Spleen (tissue), 11 donors: Measurements from ENCODE around the gene TMC5. TPM values are rescaled to one million over a fixed set of nuclear protein-coding genes. Genes with fewer than 3 reads are reported as not detected.

Source experiments
- DNase-seq: peaks from one replicate; pipeline ENCODE4 v3.0.0-alpha.2; 2020
- H3K27ac ChIP-seq, 8 donors: fragments of 200-600 bp; sonication (generic) in 7 of 8; 1 replicate in 4 of 8; 2 replicates in 4 of 8; pipeline versions ENCODE4 v1.5.0 to v1.8.0; 2016 to 2021; ENCODE audit warnings: inconsistent platforms in 4 of 8, mild to moderate bottlenecking in 4 of 8, moderate library complexity in 1 of 8
- H3K27me3 ChIP-seq, 7 donors: fragments of 200-600 bp; sonication (generic) in 6 of 7; replicated peaks in 1 of 7; 1 replicate in 4 of 7; 2 replicates in 3 of 7; pipeline versions ENCODE4 v1.5.0 to v1.8.0; 2016 to 2021; ENCODE audit warnings: inconsistent platforms in 3 of 7, mild to moderate bottlenecking in 1 of 7
- H3K36me3 ChIP-seq, 6 donors: fragments of 200-600 bp; sonication (generic) in 5 of 6; 1 replicate in 4 of 6; 2 replicates in 2 of 6; pipeline versions ENCODE4 v1.5.0 to v1.8.0; 2016 to 2021; ENCODE audit warnings: inconsistent platforms in 2 of 6
- H3K4me1 ChIP-seq, 6 donors: fragments of 200-600 bp; sonication (generic) in 5 of 6; 1 replicate in 3 of 6; 2 replicates in 3 of 6; pipeline versions ENCODE4 v1.5.0 to v1.8.0; 2016 to 2021; ENCODE audit warnings: inconsistent platforms in 3 of 6
- H3K4me3 ChIP-seq, 8 donors: fragments of 200-600 bp; sonication (generic) in 7 of 8; 1 replicate in 4 of 8; 2 replicates in 4 of 8; pipeline versions ENCODE4 v1.5.0 to v1.8.0; 2016 to 2021; ENCODE audit warnings: inconsistent platforms in 4 of 8, mild to moderate bottlenecking in 4 of 8, moderate library complexity in 2 of 8
- H3K9me3 ChIP-seq, 8 donors: fragments of 200-600 bp; sonication (generic) in 7 of 8; 1 replicate in 4 of 8; 2 replicates in 4 of 8; pipeline versions ENCODE4 v1.5.0 to v1.8.0; 2016 to 2021; ENCODE audit warnings: inconsistent platforms in 4 of 8
- CTCF ChIP-seq, 11 experiments: fragments of 200-600 bp in 7 of 11; fragments of 450-650 bp in 4 of 11; sonication (generic) in 4 of 11; IDR thresholded peaks in 8 of 11; conservative IDR thresholded peaks in 3 of 11; 1 replicate in 7 of 11; 2 replicates in 4 of 11; pipeline versions ENCODE4 v1.4.0 to v1.8.0; 2016 to 2021; ENCODE audit warnings: antibody characterized with exemption in 11 of 11, inconsistent platforms in 4 of 11, mild to moderate bottlenecking in 1 of 11
- POLR2A ChIP-seq, 3 donors: fragments of 450-650 bp; IDR thresholded peaks; one replicate each; pipeline ENCODE4 v1.5.1; 2017; ENCODE audit warnings: antibody characterized with exemption in 3 of 3, mild to moderate bottlenecking in 1 of 3
- POLR2AphosphoS5 ChIP-seq, 3 donors: sonication (generic); formaldehyde crosslinking; IDR thresholded peaks; one replicate each; pipeline ENCODE4 v1.5.1; 2017; ENCODE audit warnings: antibody characterized with exemption in 3 of 3
- WGBS, 5 donors: extraction: QIAGEN DNeasy Blood & Tissue Kit in 3 of 5; methylation state at CpG; one replicate each; pipeline versions ENCODE4 v1.1.5 to v1.1.7; 2013 to 2018; 5-methylcytosine and 5-hydroxymethylcytosine counted together
- intact Hi-C: fragments of 100-400 bp; cut with DNase I; formaldehyde crosslinking; loops from one replicate; pipeline ENCODE4 v1.15.0; 2023; ENCODE audit warnings: low total_unique reads
- polyA plus RNA-seq, 3 donors: library from polyadenylated mRNA; stranded (reverse); fragments of 200-250 nt; gene quantifications; one replicate each; pipeline ENCODE4 v1.2.1, GENCODE V29; 2013
- total RNA-seq, 7 donors: library from RNA; depleted of rRNA in 3 of 7; stranded (reverse); fragments of >200 nt in 3 of 7; fragmentation: NEBNext Ultra II Directional in 4 of 7; extraction: Animal tissue kit (Norgen Biotek cat#: 25700) in 4 of 7; gene quantifications; one replicate each; pipeline versions ENCODE4 v1.1.0 to v1.2.1, GENCODE V29; 2016 to 2021
- donor health status: healthy with polysubstance abuse.
- donor health status: DM: no; HTN: no; CAD: no; lungs with moderate emphysema.
- donor health status: DM: no; HTN: no; CAD: no.
- donor health status: Bipolar disorder and iron deficiency.
- donor health status: healthy.
- donor health status: DM: no; HTN: no; CAD: no.
- donor health status: DM: yes; HTN: yes; CAD: no.

The TMC5 gene
- total and polyA plus RNA-seq, 10 donors, result 0.05 to 0.30 (median 0.16) TPM; not detected in 4

DNA sequence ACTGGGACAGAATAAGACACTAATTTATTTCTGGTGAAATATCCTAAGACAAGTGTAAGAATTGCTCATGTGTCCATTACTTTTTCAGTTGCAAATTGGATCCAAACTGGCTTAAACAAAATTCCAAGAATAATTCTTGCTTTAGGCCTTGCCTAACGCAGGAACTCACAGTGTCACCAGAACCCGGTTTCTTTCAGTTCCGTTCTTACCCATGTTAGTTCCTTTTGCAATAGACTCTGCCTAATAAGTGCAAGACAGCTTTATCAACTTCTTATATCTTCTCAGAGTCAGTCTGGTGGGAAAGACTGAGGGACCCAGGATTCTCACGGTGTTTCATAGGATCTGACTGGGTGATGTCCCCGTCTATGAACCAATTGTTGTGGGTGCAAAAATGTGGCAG lies 79.5 kb downstream of the TMC5 start:
- DNase-seq, result no peak
- 66 to 77% (median 73%) methylated on average over 5 of the region's 5 CpGs for WGBS, 5 donors
- H3K27ac ChIP-seq, result peak overlapping the region in 2 of 8 donors; percentile 8 to 28
- H3K4me1 ChIP-seq, result peaks cover 5 to 18% (median 6%) of the 10 kb centered on the region in 6 donors
- H3K4me3 ChIP-seq, result no peak overlapping the region
- no peaks in the 10 kb centered on the region for H3K9me3 ChIP-seq
- TF ChIP-seq POLR2A (IDR thresholded peaks at IDR 0.05) (no peak), CTCF (IDR thresholded peaks at IDR 0.05 in 8 of 11, conservative IDR thresholded peaks at IDR 0.05 in 3 of 11) (no peak), POLR2AphosphoS5 (IDR thresholded peaks at IDR 0.05) (no peak)
- H3K36me3 ChIP-seq, result peaks cover 0 to 51% (median 22%) of the 10 kb centered on the region in 6 donors
- no peaks in the 10 kb centered on the region for H3K27me3 ChIP-seq
- intact Hi-C loops, result no loop called here

DNA sequence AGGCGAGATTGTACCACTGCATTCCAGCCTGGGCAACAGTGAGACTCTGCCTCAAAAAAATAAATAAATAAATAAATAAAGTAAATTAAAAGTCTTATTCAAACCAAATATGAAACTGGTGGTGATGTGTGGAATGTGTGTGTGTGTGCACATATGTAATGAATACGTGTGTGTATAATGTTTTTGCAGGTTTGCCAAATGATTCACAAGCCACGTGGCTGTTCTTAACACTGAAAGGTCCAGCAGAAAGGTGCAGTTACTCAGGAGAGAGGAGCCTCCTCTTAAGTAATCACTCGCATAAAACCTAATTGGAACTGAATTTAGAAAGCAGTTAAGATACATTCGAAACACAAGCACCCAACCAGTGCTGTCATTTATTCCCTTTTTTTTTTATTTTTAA lies 81.3 kb downstream of the TMC5 start:
- peaks cover 0 to 69% (median 40%) of the 10 kb centered on the region in 6 donors for H3K36me3 ChIP-seq
- H3K4me1 ChIP-seq, result peaks cover 0 to 8% (median 2%) of the 10 kb centered on the region in 6 donors
- WGBS, 5 donors, result 85 to 93% (median 91%) methylated on average over 5 of the region's 5 CpGs
- no peak overlapping the region for H3K27ac ChIP-seq
- H3K4me3 ChIP-seq, result no peak overlapping the region
- H3K9me3 ChIP-seq, result no peaks in the 10 kb centered on the region
- intact Hi-C loops, result no loop called here
- TF ChIP-seq POLR2AphosphoS5 (IDR thresholded peaks at IDR 0.05) (no peak), POLR2A (IDR thresholded peaks at IDR 0.05) (no peak), CTCF (IDR thresholded peaks at IDR 0.05 in 8 of 11, conservative IDR thresholded peaks at IDR 0.05 in 3 of 11) (no peak)
- no peak for DNase-seq
- no peaks in the 10 kb centered on the region for H3K27me3 ChIP-seq

DNA sequence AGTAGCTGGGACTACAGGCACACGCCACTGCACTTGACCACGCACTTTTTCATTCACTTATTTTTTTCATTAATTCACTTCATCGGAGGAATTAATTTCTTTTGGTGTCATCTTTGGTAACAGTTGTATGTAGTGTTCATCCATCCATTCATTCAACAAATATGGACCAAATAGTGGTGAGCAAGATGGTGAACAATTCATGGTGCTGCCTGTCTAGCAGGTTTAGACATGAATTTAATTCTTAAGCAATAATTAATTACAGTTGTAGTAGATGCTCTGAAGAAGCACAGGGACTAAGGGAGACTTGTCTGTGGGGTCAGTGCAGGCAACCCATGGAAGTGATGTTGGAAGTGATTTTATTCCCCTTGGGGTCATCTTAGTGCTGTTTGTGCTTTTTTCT lies 81.8 kb downstream of the TMC5 start:
- WGBS, 5 donors, result 76 to 98% (median 91%) methylated on average over 3 of the region's 3 CpGs
- intact Hi-C loops, result no loop called here
- no peak for DNase-seq

More for the DNA sequence above, 81.8 kb downstream of the TMC5 start:
- no peak overlapping the region for H3K27ac ChIP-seq
- H3K9me3 ChIP-seq, result no peaks in the 10 kb centered on the region
- TF ChIP-seq POLR2A (IDR thresholded peaks at IDR 0.05) (no peak), CTCF (IDR thresholded peaks at IDR 0.05 in 8 of 11, conservative IDR thresholded peaks at IDR 0.05 in 3 of 11) (no peak), POLR2AphosphoS5 (IDR thresholded peaks at IDR 0.05) (no peak)
- no peak overlapping the region for H3K4me3 ChIP-seq
- H3K36me3 ChIP-seq, result peaks cover 0 to 74% (median 44%) of the 10 kb centered on the region in 6 donors
- H3K4me1 ChIP-seq, result peaks cover 0 to 4% (median 0%) of the 10 kb centered on the region in 6 donors
- H3K27me3 ChIP-seq, result no peaks in the 10 kb centered on the region
